BLaER1 treated with 17β-estradiol and CSF1 and Interleukin-3, amounts not matched to agents 10 nM and 100 nM (cell line): Measurements from ENCODE around the gene AMBRA1.

Experiments used
- H3K27ac ChIP-seq, 11 experiments: shearing (Covaris generic); formaldehyde crosslinking; 2 replicates each; pipeline ENCODE4 v1.8.1; 2022
- H3K27me3 ChIP-seq, 11 experiments: shearing (Covaris generic); formaldehyde crosslinking; 2 replicates each; pipeline ENCODE4 v1.8.1; 2022
- H3K36me3 ChIP-seq, 11 experiments: shearing (Covaris generic); formaldehyde crosslinking; 2 replicates each; pipeline ENCODE4 v1.8.1; 2022
- H3K4me1 ChIP-seq, 10 experiments: shearing (Covaris generic); formaldehyde crosslinking; 2 replicates each; pipeline ENCODE4 v1.8.1; 2022
- H3K4me2 ChIP-seq, 11 experiments: shearing (Covaris generic); formaldehyde crosslinking; 2 replicates each; pipeline ENCODE4 v1.8.1; 2022
- H3K4me3 ChIP-seq, 10 experiments: shearing (Covaris generic); formaldehyde crosslinking; 2 replicates each; pipeline ENCODE4 v1.8.1; 2022
- H3K9ac ChIP-seq, 11 experiments: shearing (Covaris generic); formaldehyde crosslinking; 2 replicates each; pipeline ENCODE4 v1.8.1; 2022
- H3K9me3 ChIP-seq, 11 experiments: shearing (Covaris generic); formaldehyde crosslinking; replicated peaks in 1 of 11; 2 replicates each; pipeline ENCODE4 v1.8.1; 2022
- H4K20me1 ChIP-seq, 11 experiments: shearing (Covaris generic); formaldehyde crosslinking; 2 replicates each; pipeline ENCODE4 v1.8.1; 2022
- Cebpa-rat ChIP-seq, 11 experiments: shearing (Covaris generic); IDR thresholded peaks; 2 replicates each; pipeline ENCODE4 v1.8.1; 2022

Gene AMBRA1

DNA sequence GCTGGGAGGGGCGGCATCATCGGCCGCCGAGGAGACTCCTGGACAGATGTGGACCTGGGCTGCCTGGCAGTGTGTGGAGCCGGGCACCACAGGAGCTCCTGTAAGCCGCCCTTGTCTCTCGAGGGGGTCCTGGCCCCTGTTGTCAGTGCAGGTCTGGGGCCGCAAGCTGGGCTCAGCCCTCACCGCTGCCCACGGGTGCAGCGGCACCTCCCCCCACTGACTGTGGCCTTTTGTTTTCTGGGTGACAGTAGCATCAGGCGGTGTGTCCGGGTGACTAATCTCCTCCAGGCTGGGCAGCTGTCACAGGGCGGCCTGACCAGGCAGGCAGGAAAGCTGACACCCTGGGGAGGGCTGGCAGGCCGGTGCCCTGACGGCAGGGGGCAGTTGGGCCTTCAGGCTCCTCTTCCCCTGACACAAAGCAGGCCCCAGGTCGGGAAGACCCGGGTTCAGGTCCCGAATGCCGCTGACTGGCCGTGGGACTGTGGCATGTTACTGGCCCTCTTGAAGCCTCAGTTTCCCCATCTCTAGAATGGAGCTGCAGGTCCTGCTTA is 230.3 kb downstream of the AMBRA1 start:
- Histone ChIP-seq H4K20me1 (peaks cover 65 to 100% (median 89%) of the 10 kb centered on the region in 11 experiments), H3K9me3 (no peaks in the 10 kb centered on the region), H3K36me3 (peaks cover 13 to 61% (median 27%) of the 10 kb centered on the region in 11 experiments; a peak in 20 of 22 replicates), H3K4me1 (peaks cover 74 to 96% (median 81%) of the 10 kb centered on the region in 10 experiments), H3K4me2 (peak overlapping the region; percentile 95 to 100 (median 98)), H3K4me3 (peak overlapping the region in 4 of 10 experiments; percentile 58 to 70 (median 62); a peak in 4 of 20 replicates), H3K9ac (peak overlapping the region; percentile 64 to 85 (median 81); a peak in 20 of 22 replicates), H3K27me3 (no peaks in the 10 kb centered on the region), H3K27ac (peak overlapping the region; percentile 26 to 92 (median 88); a peak in 19 of 22 replicates)
- TF ChIP-seq Cebpa-rat (IDR thresholded peaks at IDR 0.05) = no peak

DNA sequence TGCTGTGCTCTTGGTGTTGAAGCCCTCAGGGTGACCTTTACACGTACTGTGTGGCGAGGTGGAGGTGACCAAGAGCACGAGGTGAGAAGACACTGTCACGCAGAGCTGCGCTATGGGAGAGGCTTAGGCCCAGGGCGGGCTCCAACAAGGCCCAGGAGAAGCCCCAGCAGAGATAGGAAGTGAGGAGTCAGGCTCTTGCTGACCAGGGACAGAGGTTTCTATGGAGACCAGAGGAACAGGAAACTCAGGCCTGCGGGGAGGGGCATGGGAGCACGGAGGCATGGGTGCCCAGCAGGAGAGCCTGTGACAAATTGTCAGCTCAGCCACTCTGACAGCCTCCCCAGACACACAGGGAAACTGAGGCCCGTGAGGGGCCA is 230.8 kb downstream of the AMBRA1 start:
- H3K27me3 ChIP-seq = no peaks in the 10 kb centered on the region
- TF ChIP-seq Cebpa-rat (IDR thresholded peaks at IDR 0.05) = no peak
- H3K27ac ChIP-seq = peak overlapping the region; percentile 64 to 92 (median 88)
- H4K20me1 ChIP-seq = peaks cover 61 to 100% (median 88%) of the 10 kb centered on the region in 11 experiments
- H3K4me1 ChIP-seq = peaks cover 73 to 94% (median 77%) of the 10 kb centered on the region in 10 experiments
- H3K9ac ChIP-seq = peak overlapping the region; percentile 77 to 85 (median 81); a peak in 21 of 22 replicates
- H3K4me3 ChIP-seq = peak overlapping the region in 9 of 10 experiments; percentile 55 to 70 (median 62); a peak in 12 of 20 replicates
- H3K36me3 ChIP-seq = peaks cover 7 to 56% (median 22%) of the 10 kb centered on the region in 11 experiments; a peak in 20 of 22 replicates
- H3K9me3 ChIP-seq = no peaks in the 10 kb centered on the region
- peak overlapping the region; percentile 95 to 100 (median 98) for H3K4me2 ChIP-seq

DNA sequence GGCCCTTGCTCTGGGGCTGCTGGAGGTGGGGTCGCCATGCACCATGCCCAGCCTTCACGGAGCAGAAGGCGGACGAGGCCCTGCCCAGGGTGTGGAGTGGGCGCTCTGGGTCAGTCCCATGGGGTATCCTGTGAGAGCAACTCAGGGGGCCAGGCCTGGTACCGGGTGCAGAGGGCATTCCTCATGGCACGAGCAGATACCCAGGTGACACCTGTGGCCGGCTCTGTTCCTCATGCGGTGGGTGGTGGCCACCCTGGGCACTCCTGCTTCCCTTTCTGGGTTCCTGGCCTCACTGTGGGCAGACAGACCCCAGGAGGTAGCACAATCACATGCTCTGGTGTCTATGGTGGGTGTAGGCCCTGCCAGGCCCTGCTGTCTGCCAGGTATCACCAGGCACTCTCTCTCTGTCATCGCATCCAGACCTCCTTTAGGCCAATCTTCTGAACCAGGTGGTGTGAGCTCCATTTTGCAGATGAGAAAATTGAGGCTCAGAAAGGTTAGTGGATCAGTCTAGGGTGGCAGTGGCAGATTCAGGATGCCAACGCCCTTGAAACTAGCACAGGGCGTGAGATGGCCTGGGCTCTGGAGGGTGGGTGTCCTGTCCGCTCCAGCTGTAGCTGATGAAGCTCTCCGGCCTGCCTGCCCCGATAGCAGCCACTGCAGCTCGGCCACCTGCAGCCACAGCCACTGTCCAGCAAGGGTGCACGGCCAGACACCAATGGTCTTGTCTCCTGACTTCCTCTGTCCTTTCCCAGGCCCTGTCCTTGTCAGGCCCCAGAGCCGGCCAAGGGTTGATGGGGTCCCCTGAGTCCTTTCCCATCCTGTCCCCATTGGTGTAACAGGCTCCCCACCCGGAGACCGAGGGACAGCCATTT is 231.4 kb downstream of the AMBRA1 start:
- H3K9ac ChIP-seq = peak overlapping the region; percentile 77 to 85 (median 81)

DNA sequence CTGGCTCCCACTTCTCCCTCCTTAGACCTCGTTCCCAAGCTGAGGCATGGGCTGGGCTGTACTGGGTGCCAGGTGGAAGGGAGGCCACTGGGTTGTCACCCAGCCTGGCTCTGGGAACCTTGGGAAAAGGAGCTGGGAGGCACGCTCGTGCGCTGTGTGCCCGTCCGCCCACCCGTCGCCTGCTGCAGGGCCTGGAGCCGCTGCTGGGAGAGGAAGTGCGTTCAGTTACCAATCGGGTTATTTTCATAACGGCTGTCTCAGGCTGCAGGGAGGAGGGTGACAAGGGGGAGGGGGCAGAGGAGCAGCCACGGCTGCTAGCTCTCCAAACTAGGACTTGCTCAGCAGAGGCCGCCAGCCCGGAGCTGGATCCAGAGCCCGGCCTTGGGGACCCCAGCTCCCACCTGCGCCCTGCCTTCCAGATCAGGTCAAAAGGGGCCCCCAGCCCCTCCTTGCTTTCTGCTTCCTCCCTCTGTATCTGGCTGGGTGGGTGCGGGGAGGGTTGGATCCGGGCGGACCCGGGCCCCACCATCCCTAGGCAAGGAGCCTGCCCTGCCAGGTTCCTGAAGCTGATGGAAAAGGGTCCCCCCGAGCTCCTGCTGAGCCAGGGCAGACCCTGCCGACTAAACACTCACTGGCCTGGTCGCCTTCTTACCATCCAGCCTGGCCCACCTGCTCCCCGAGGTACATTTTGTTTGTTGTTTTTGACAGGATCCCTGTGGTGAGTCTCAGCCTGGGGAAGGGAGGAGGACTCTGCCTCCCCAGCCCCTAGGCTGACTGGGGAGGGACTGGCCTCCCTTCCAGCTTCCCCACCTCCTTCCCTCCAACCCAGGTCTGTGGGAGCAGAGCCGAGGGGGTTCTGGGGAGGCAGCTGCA is 232.3 kb downstream of the AMBRA1 start:
- Histone ChIP-seq H3K4me2 (peak overlapping the region; percentile 95 to 100 (median 98)), H3K27me3 (no peaks in the 10 kb centered on the region), H3K9ac (peak overlapping the region; percentile 77 to 85 (median 81)), H3K4me1 (peaks cover 67 to 96% (median 79%) of the 10 kb centered on the region in 10 experiments), H3K27ac (peak overlapping the region; percentile 64 to 92 (median 88)), H3K4me3 (peak overlapping the region; percentile 55 to 70 (median 62)), H4K20me1 (peaks cover 61 to 100% (median 90%) of the 10 kb centered on the region in 11 experiments), H3K9me3 (no peaks in the 10 kb centered on the region), H3K36me3 (peaks cover 3 to 57% (median 22%) of the 10 kb centered on the region in 11 experiments; a peak in 17 of 22 replicates)
- no peak for TF ChIP-seq Cebpa-rat (IDR thresholded peaks at IDR 0.05)

More for the DNA sequence above, 231.4 kb downstream of the AMBRA1 start:
- TF ChIP-seq Cebpa-rat (IDR thresholded peaks at IDR 0.05) = no peak
- H3K4me1 ChIP-seq = peaks cover 72 to 96% (median 78%) of the 10 kb centered on the region in 10 experiments
- H4K20me1 ChIP-seq = peaks cover 63 to 100% (median 90%) of the 10 kb centered on the region in 11 experiments
- peak overlapping the region; percentile 95 to 100 (median 98) for H3K4me2 ChIP-seq
- peak overlapping the region; percentile 55 to 70 (median 62) for H3K4me3 ChIP-seq
- H3K27me3 ChIP-seq = no peaks in the 10 kb centered on the region
- peaks cover 5 to 56% (median 18%) of the 10 kb centered on the region in 11 experiments; a peak in 17 of 22 replicates for H3K36me3 ChIP-seq
- H3K9me3 ChIP-seq = no peaks in the 10 kb centered on the region
- H3K27ac ChIP-seq = peak overlapping the region; percentile 64 to 92 (median 88)

DNA sequence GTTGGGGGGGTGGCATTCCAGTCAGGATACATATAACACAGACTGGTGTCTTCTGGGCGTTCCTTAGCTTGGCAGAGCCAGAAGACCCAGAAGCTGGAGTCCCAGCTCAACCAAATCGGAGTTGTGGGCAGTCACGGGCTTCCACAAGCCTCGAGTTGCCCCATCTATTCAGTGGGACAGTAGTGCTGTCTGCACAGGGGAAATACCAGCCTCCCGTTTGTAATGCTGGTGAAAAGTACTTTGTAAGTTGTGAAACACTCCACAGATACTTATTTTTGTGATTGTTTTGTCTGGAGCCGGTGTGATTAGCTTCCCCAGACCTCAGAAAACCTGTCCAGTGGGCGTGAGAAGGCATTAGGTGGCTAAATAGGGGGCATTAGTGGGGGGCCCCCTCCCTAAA is 232.9 kb downstream of the AMBRA1 start:
- Histone ChIP-seq H3K9ac (peak overlapping the region; percentile 77 to 85 (median 81)), H3K9me3 (no peaks in the 10 kb centered on the region)

DNA sequence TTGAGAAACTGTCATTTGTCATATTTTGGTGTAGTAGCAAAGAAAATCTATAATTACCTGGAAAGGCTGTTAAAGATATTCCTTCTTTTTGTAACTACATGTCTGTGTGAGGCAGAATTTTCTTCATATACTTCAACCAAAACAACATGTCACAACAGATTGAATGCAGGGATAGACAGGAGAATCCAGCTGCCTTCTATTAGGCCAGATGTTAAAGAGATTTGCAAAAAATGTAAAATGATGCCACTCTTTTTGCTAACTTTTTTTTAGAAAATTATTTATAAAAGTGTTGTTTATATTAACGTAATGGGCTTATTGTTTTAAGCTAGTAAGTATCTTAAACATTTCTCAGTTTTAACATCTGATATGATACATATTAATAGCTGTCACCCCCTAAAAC is 233.9 kb downstream of the AMBRA1 start:
- no peak overlapping the region for H3K4me3 ChIP-seq
- peaks cover 6 to 52% (median 25%) of the 10 kb centered on the region in 11 experiments; a peak in 18 of 22 replicates for H3K36me3 ChIP-seq
- no peaks in the 10 kb centered on the region for H3K27me3 ChIP-seq
- peaks cover 51 to 95% (median 70%) of the 10 kb centered on the region in 10 experiments for H3K4me1 ChIP-seq
- H4K20me1 ChIP-seq = peaks cover 48 to 100% (median 89%) of the 10 kb centered on the region in 11 experiments
- no peak overlapping the region; a peak in 1 of 22 replicates for H3K9ac ChIP-seq
- H3K27ac ChIP-seq = peak overlapping the region in 2 of 11 experiments; percentile 86 to 92; a peak in 3 of 22 replicates
- peak overlapping the region in 3 of 11 experiments; percentile 96 to 97 (median 96); a peak in 1 of 22 replicates for H3K4me2 ChIP-seq
- no peaks in the 10 kb centered on the region for H3K9me3 ChIP-seq
- TF ChIP-seq Cebpa-rat (IDR thresholded peaks at IDR 0.05) = no peak

More for the DNA sequence above, 232.9 kb downstream of the AMBRA1 start:
- peak in 2 of 11 experiments; percentile 21 to 31; a peak in 1 of 22 replicates for TF ChIP-seq Cebpa-rat (IDR thresholded peaks at IDR 0.05)
- H4K20me1 ChIP-seq = peaks cover 55 to 100% (median 90%) of the 10 kb centered on the region in 11 experiments
- peak overlapping the region; percentile 64 to 92 (median 88) for H3K27ac ChIP-seq
- H3K4me1 ChIP-seq = peaks cover 61 to 96% (median 78%) of the 10 kb centered on the region in 10 experiments
- peaks cover 6 to 57% (median 27%) of the 10 kb centered on the region in 11 experiments; a peak in 18 of 22 replicates for H3K36me3 ChIP-seq
- H3K4me2 ChIP-seq = peak overlapping the region; percentile 95 to 100 (median 98)
- H3K4me3 ChIP-seq = peak overlapping the region; percentile 55 to 70 (median 62)
- no peaks in the 10 kb centered on the region for H3K27me3 ChIP-seq

DNA sequence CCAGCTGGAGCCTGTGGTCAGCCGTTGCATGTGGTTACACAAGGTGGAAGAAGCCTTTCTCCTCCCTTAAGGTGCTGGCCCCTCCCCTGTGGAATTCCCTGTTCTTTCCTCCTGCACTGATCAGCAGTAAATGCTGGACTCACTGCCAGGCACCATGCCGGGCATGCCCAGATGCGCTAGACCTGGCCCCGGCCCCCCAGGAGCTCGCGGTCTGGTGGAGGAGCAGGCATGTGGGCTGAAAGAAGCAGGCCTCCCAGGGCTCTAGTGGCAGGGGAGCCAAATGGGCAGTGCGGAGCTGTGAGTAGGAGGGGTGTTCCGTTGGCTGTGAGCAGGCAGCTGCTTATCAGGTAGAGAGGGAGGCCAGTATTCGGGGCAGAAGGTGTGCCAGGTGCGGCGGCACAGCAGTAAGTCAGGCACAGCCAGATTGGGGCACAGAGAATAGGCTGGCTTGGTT is 236.3 kb downstream of the AMBRA1 start:
- Histone ChIP-seq H3K4me2 (peak overlapping the region; percentile 8 to 79 (median 43); a peak in 17 of 22 replicates), H3K4me3 (no peak overlapping the region), H3K9ac (peak overlapping the region in 4 of 11 experiments; percentile 4 to 48 (median 10); a peak in 2 of 22 replicates), H3K36me3 (peaks cover 7 to 52% (median 25%) of the 10 kb centered on the region in 11 experiments; a peak in 18 of 22 replicates), H3K9me3 (no peaks in the 10 kb centered on the region), H3K27ac (peak overlapping the region in 6 of 11 experiments; percentile 11 to 55 (median 24); a peak in 7 of 22 replicates), H3K4me1 (peaks cover 51 to 95% (median 67%) of the 10 kb centered on the region in 10 experiments), H4K20me1 (peaks cover 48 to 100% (median 88%) of the 10 kb centered on the region in 11 experiments), H3K27me3 (no peaks in the 10 kb centered on the region)
- TF ChIP-seq Cebpa-rat (IDR thresholded peaks at IDR 0.05) = no peak
